NCI-H2171 treated with DMSO at 0.1 percent for 48 hours (cell line): Measurements from ENCODE around the gene ZNF879.

Experiments
- DNase-seq: peaks from one replicate; lab custom pipeline; 2025; lab: John Stamatoyannopoulos, UW

The ZNF879 gene

GRCh38 chr5:179008667-179009066, 14.9 kb upstream of the ZNF879 start:
- DNase-seq, result no peak

GRCh38 chr5:179033004-179033580, 9.5 kb downstream of the ZNF879 start:
- no peak for DNase-seq

GRCh38 chr5:179044765-179045164, 21.2 kb downstream of the ZNF879 start:
- no peak for DNase-seq

GRCh38 chr5:179051784-179052183, 28.2 kb downstream of the ZNF879 start:
- DNase-seq, result no peak

GRCh38 chr5:179054036-179054785, 30.6 kb downstream of the ZNF879 start:
- no peak for DNase-seq

- DNase-seq, result no peak
These were observed 31.3 kb downstream of the ZNF879 start for GRCh38 chr5:179054876-179055275.

- no peak for DNase-seq
These were observed 31.8 kb downstream of the ZNF879 start for GRCh38 chr5:179055436-179055835.

GRCh38 chr5:179055841-179056240, 32.2 kb downstream of the ZNF879 start:
- DNase-seq, result no peak

- DNase-seq, result peak; percentile 87
These were observed 36.8 kb downstream of the ZNF879 start, which contains the start of gene ZNF354C for GRCh38 chr5:179060116-179061008. Gene ZNF354C (plus strand): TSS chr5:179060373. CDS start chr5:179062069, 1,696 bp downstream.

- no peak for DNase-seq
These were observed 37.4 kb downstream of the ZNF879 start for GRCh38 chr5:179061025-179061424.

- DNase-seq, result no peak
These were observed 42.1 kb downstream of the ZNF879 start for GRCh38 chr5:179065703-179066102.

GRCh38 chr5:179079165-179079987, 55.8 kb downstream of the ZNF879 start:
- DNase-seq, result no peak

- no peak for DNase-seq
These were observed 57.1 kb downstream of the ZNF879 start for GRCh38 chr5:179080724-179081123.
